ENCODE measurements around the gene DUT.
"Not testable (repeated sequence)": the region's sequence is repeated elsewhere in the genome, so short reads cannot be mapped to it uniquely, and the experiment has no call there.

The DUT gene

GRCh38 chr15:48326180-48326579 is 5.0 kb upstream of the DUT start:
- in situ Hi-C loops (cut with HindIII; ENCODE audit: low sequenced_read_pairs) = not testable (repeated sequence)

GRCh38 chr15:48330105-48330785 is 984 bp upstream of the DUT start:
- in situ Hi-C loops (cut with HindIII; ENCODE audit: low sequenced_read_pairs) = no loop called here

GRCh38 chr15:48331796-48332641 is 790 bp downstream of the DUT start:
- in situ Hi-C loops (cut with HindIII; ENCODE audit: low sequenced_read_pairs) = no loop called here

- in situ Hi-C loops (cut with HindIII; ENCODE audit: low sequenced_read_pairs) = no loop called here
These were observed 1.4 kb downstream of the DUT start for GRCh38 chr15:48332642-48333034.

- in situ Hi-C loops (cut with HindIII; ENCODE audit: low sequenced_read_pairs) = no loop called here
These were observed 2.3 kb downstream of the DUT start for GRCh38 chr15:48333540-48333939.

- in situ Hi-C loops (cut with HindIII; ENCODE audit: low sequenced_read_pairs) = no loop called here
These were observed 3.0 kb downstream of the DUT start for GRCh38 chr15:48334260-48334659.

- in situ Hi-C loops (cut with HindIII; ENCODE audit: low sequenced_read_pairs) = no loop called here
These were observed 5.7 kb downstream of the DUT start for GRCh38 chr15:48336940-48337339.

GRCh38 chr15:48337607-48338006 is 6.4 kb downstream of the DUT start:
- in situ Hi-C loops (cut with HindIII; ENCODE audit: low sequenced_read_pairs) = no loop called here

GRCh38 chr15:48340111-48340510 is 8.9 kb downstream of the DUT start:
- in situ Hi-C loops (cut with HindIII; ENCODE audit: low sequenced_read_pairs) = no loop called here

GRCh38 chr15:48343865-48344264 is 12.6 kb downstream of the DUT start:
- in situ Hi-C loops (cut with HindIII; ENCODE audit: low sequenced_read_pairs) = no loop called here

GRCh38 chr15:48345516-48345915 is 14.3 kb downstream of the DUT start:
- in situ Hi-C loops (cut with HindIII; ENCODE audit: low sequenced_read_pairs) = no loop called here

- in situ Hi-C loops (cut with HindIII; ENCODE audit: low sequenced_read_pairs) = no loop called here
These were observed 21.3 kb downstream of the DUT start for GRCh38 chr15:48352474-48353072.

- in situ Hi-C loops (cut with HindIII; ENCODE audit: low sequenced_read_pairs) = no loop called here
These were observed 23.6 kb downstream of the DUT start for GRCh38 chr15:48354694-48355303.

- in situ Hi-C loops (cut with HindIII; ENCODE audit: low sequenced_read_pairs) = no loop called here
These were observed 24.1 kb downstream of the DUT start for GRCh38 chr15:48355377-48355776.

- in situ Hi-C loops (cut with HindIII; ENCODE audit: low sequenced_read_pairs) = no loop called here
These were observed 27.3 kb downstream of the DUT start for GRCh38 chr15:48358229-48359152.

GRCh38 chr15:48360841-48361240 is 29.6 kb downstream of the DUT start:
- in situ Hi-C loops (cut with HindIII; ENCODE audit: low sequenced_read_pairs) = no loop called here

- in situ Hi-C loops (cut with HindIII; ENCODE audit: low sequenced_read_pairs) = no loop called here
These were observed 30.5 kb downstream of the DUT start for GRCh38 chr15:48361685-48362084.

GRCh38 chr15:48363474-48363873 is 32.2 kb downstream of the DUT start:
- in situ Hi-C loops (cut with HindIII; ENCODE audit: low sequenced_read_pairs) = no loop called here

GRCh38 chr15:48365575-48365974 is 34.3 kb downstream of the DUT start:
- in situ Hi-C loops (cut with HindIII; ENCODE audit: low sequenced_read_pairs) = no loop called here

GRCh38 chr15:48366584-48367312 is 35.5 kb downstream of the DUT start:
- in situ Hi-C loops (cut with HindIII; ENCODE audit: low sequenced_read_pairs) = no loop called here
